A549 (cell line): ENCODE data around the gene CEP85L. TPM values are rescaled to one million over a fixed set of nuclear protein-coding genes. Genes with fewer than 3 reads are reported as not detected.

Source experiments
- ATAC-seq, 2 experiments: fragments of 200-7000 bp in 1 of 2; fragments of >200 bp in 1 of 2; cut with Nextera tagmentation in 1 of 2; cut with Tn5 transposase in 1 of 2; 3 replicates each; pipeline versions ENCODE4 v1.8.0 to v1.9.1; 2018 to 2020; ENCODE audit warnings: mild to moderate bottlenecking in 1 of 2, moderate library complexity in 1 of 2
- CTCF ChIA-PET: fragments of 300-600 bp; sonication (Branson Sonifier 250); formaldehyde crosslinking; extraction: SDS; loops from one replicate; lab custom pipeline; 2021; ENCODE audit warnings: antibody characterized with exemption, inconsistent platforms; lab: Yijun Ruan, JAX
- POLR2A ChIA-PET: fragments of 350-600 bp; formaldehyde crosslinking; extraction: SDS; loops from one replicate; lab custom pipeline; 2021; ENCODE audit warnings: antibody characterized with exemption, inconsistent platforms; lab: Yijun Ruan, JAX
- DNase-seq, 2 experiments: peaks; one replicate each; pipeline versions ENCODE4 v3.0.0 to v3.0.0-alpha.2; 2011 to 2016; ENCODE audit warnings: low read depth in 1 of 2, low spot score in 1 of 2
- FAIRE-seq: peaks from 2 replicates; lab custom pipeline; 2011; peaks lifted over from hg19 to GRCh38; lab: Jason Lieb, UNC
- H3K27ac ChIP-seq, 2 experiments: fragments of >200 bp; sonication (Bioruptor Twin); formaldehyde crosslinking; 3 replicates each; pipeline ENCODE4 v1.5.1; 2016 to 2017
- H3K4me1 ChIP-seq: fragments of >200 bp; sonication (Bioruptor Twin); formaldehyde crosslinking; 3 replicates; pipeline ENCODE4 v1.6.1; 2016
- H3K4me2 ChIP-seq: fragments of >200 bp; sonication (Bioruptor Twin); formaldehyde crosslinking; 3 replicates; pipeline ENCODE4 v1.6.1; 2016
- H3K4me3 ChIP-seq: fragments of >200 bp; sonication (Bioruptor Twin); formaldehyde crosslinking; 3 replicates; pipeline ENCODE4 v1.5.1; 2016
- H3K9me3 ChIP-seq: fragments of >200 bp; sonication (Bioruptor Twin); formaldehyde crosslinking; 3 replicates; pipeline ENCODE4 v1.6.1; 2016
- ATOH8 ChIP-seq: fragments of 250-450 bp; sonication (Bioruptor Pico); IDR thresholded peaks from 2 replicates; pipeline ENCODE4 v1.5.0; 2020; ENCODE audit warnings: low read depth, mild to moderate bottlenecking, moderate library complexity
- CEBPB ChIP-seq, 2 experiments: fragments of >200 bp in 1 of 2; sonication (Bioruptor Twin) in 1 of 2; formaldehyde crosslinking in 1 of 2; IDR thresholded peaks; 2 replicates each; pipeline ENCODE4 v1.6.1; 2012 to 2016
- CHD2 ChIP-seq: fragments of 150-350 bp; IDR thresholded peaks from 2 replicates; pipeline ENCODE4 v1.6.1; 2014; ENCODE audit warnings: low read length; ENCODE audit not compliant: partially characterized antibody
- CHD4 ChIP-seq: fragments of 200-600 bp; sonication (generic); IDR thresholded peaks from 2 replicates; pipeline ENCODE4 v1.6.1; 2016; ENCODE audit warnings: antibody characterized with exemption, mild to moderate bottlenecking, borderline replicate concordance
- ELK1 ChIP-seq: fragments of 150-350 bp; IDR thresholded peaks from 2 replicates; pipeline ENCODE4 v1.6.1; 2014; ENCODE audit warnings: low read depth, mild to moderate bottlenecking, low read length
- EP300 ChIP-seq, 2 experiments: fragments of >200 bp; sonication (Bioruptor Twin); formaldehyde crosslinking; IDR thresholded peaks; 2 replicates in 1 of 2; 3 replicates in 1 of 2; pipeline ENCODE4 v1.6.1; 2016 to 2017
- ESRRA ChIP-seq: fragments of 150-350 bp; IDR thresholded peaks from 2 replicates; pipeline ENCODE4 v1.6.1; 2014; ENCODE audit warnings: mild to moderate bottlenecking, low read length, borderline replicate concordance
- GATA3 ChIP-seq: IDR thresholded peaks from 2 replicates; pipeline ENCODE4 v1.6.1; 2012; ENCODE audit warnings: borderline replicate concordance
- HMGXB4 ChIP-seq: fragments of 250-450 bp; sonication (Bioruptor Pico); IDR thresholded peaks from 2 replicates; pipeline ENCODE4 v1.5.0; 2021; ENCODE audit warnings: mild to moderate bottlenecking, moderate library complexity, borderline replicate concordance
- HOXB13 ChIP-seq: fragments of 250-450 bp; sonication (Bioruptor Pico); IDR thresholded peaks from 2 replicates; pipeline ENCODE4 v1.5.0; 2020; ENCODE audit warnings: low read depth, mild to moderate bottlenecking, moderate library complexity
- KDM5A ChIP-seq: fragments of 200-600 bp; sonication (generic); IDR thresholded peaks from 2 replicates; pipeline ENCODE4 v1.6.1; 2016; ENCODE audit warnings: antibody characterized with exemption, mild to moderate bottlenecking
- PHF8 ChIP-seq: fragments of 200-600 bp; sonication (generic); IDR thresholded peaks from 2 replicates; pipeline ENCODE4 v1.6.1; 2016; ENCODE audit warnings: low read depth, mild to moderate bottlenecking, antibody characterized with exemption, moderate library complexity, borderline replicate concordance
- POLR2AphosphoS2 ChIP-seq: conservative IDR thresholded peaks from 2 replicates; pipeline ENCODE4 v1.6.1; 2012; ENCODE audit warnings: low read length, improper control_type of control experiment, inconsistent platforms
- RARB ChIP-seq: fragments of 250-450 bp; sonication (Bioruptor Pico); IDR thresholded peaks from 2 replicates; pipeline ENCODE4 v1.8.0; 2021; ENCODE audit warnings: mild to moderate bottlenecking, moderate library complexity
- RNF2 ChIP-seq: fragments of 200-600 bp; sonication (generic); IDR thresholded peaks from 2 replicates; pipeline ENCODE4 v1.6.1; 2016; ENCODE audit warnings: low read depth, mild to moderate bottlenecking, antibody characterized with exemption, moderate library complexity, borderline replicate concordance
- SMC3 ChIP-seq: fragments of >200 bp; sonication (Bioruptor Twin); formaldehyde crosslinking; IDR thresholded peaks from 3 replicates; pipeline ENCODE4 v1.6.1; 2018; ENCODE audit warnings: inconsistent platforms
- TFCP2L1 ChIP-seq: fragments of 250-450 bp; sonication (Bioruptor Pico); IDR thresholded peaks from 2 replicates; pipeline ENCODE4 v1.5.0; 2021; ENCODE audit warnings: mild to moderate bottlenecking
- ZNF302 ChIP-seq: fragments of 250-450 bp; sonication (Bioruptor Pico); IDR thresholded peaks from 2 replicates; pipeline ENCODE4 v1.9.0; 2021; ENCODE audit warnings: inconsistent platforms, mild to moderate bottlenecking, moderate library complexity
- WGBS: methylation state at CpG from one replicate; pipeline ENCODE4 v1.1.6; 2017; ENCODE audit errors: missing lambda C conversion rate; 5-methylcytosine and 5-hydroxymethylcytosine counted together
- polyA plus RNA-seq, 4 experiments: library from polyadenylated mRNA; depleted of rRNA in 3 of 4; stranded (reverse); fragments of >200 nt; fragmentation: RNase III in 1 of 4; extraction: RNeasy Plus Mini Kit Qiagen cat#74134 plus additional on column Dnase treatment in 1 of 4; gene quantifications; 2 replicates in 3 of 4; 3 replicates in 1 of 4; pipeline ENCODE4 v1.2.3, GENCODE V29; 2011 to 2017
- TF ChIP-seq, protein P1 (sequence below): IDR thresholded peaks from 2 replicates; pipeline ENCODE4 v1.6.1; 2012; ENCODE audit warnings: low read depth, borderline replicate concordance
- TF ChIP-seq, protein P2 (sequence below): fragments of >200 bp; sonication (Bioruptor Twin); formaldehyde crosslinking; IDR thresholded peaks from 3 replicates; pipeline ENCODE4 v1.6.1; 2016
- TF ChIP-seq, protein P3 (sequence below): IDR thresholded peaks from 2 replicates; pipeline ENCODE4 v1.6.1; 2012

CEP85L gene
- polyA plus RNA-seq, 2 of the 4 experiments (the other 2 are of a cell fraction): 1.3 to 3.4 TPM

GRCh38 chr6:118641042-118641441, 10.3 kb downstream of the CEP85L start:
- no peak overlapping the region for H3K27ac ChIP-seq
- ChIA-PET POLR2A (no interaction called here), CTCF (interaction anchor here (1.0 kb wide), 1 partner anchor 10 kb away, joined by 4 read pairs; no protein-coding TSS in a partner anchor)
- FAIRE-seq (no peak), ATAC-seq (no peak), DNase-seq (no peak)
- no peak overlapping the region for H3K4me2 ChIP-seq
- H3K9me3 ChIP-seq: no peaks in the 10 kb centered on the region
- no peaks in the 10 kb centered on the region for H3K4me1 ChIP-seq
- no peak overlapping the region for H3K4me3 ChIP-seq
- 72% methylated on average over 1 of the region's 1 CpG for WGBS
- TF ChIP-seq ELK1 (no peak), CEBPB (IDR thresholded peaks at IDR 0.05) (no peak), HMGXB4 (CRISPR knock-in tag) (no peak), CHD4 (no peak), ESRRA (no peak), EP300 (IDR thresholded peaks at IDR 0.05) (no peak), RNF2 (no peak), CHD2 (no peak), TFCP2L1 (CRISPR knock-in tag) (no peak), PHF8 (no peak), POLR2AphosphoS2 (no peak), GATA3 (no peak), SMC3 (no peak)
- TF ChIP-seq, protein P1, sequence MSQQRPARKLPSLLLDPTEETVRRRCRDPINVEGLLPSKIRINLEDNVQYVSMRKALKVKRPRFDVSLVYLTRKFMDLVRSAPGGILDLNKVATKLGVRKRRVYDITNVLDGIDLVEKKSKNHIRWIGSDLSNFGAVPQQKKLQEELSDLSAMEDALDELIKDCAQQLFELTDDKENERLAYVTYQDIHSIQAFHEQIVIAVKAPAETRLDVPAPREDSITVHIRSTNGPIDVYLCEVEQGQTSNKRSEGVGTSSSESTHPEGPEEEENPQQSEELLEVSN: no peak
- TF ChIP-seq, protein P2, sequence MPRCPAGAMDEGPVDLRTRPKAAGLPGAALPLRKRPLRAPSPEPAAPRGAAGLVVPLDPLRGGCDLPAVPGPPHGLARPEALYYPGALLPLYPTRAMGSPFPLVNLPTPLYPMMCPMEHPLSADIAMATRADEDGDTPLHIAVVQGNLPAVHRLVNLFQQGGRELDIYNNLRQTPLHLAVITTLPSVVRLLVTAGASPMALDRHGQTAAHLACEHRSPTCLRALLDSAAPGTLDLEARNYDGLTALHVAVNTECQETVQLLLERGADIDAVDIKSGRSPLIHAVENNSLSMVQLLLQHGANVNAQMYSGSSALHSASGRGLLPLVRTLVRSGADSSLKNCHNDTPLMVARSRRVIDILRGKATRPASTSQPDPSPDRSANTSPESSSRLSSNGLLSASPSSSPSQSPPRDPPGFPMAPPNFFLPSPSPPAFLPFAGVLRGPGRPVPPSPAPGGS: no peak
- TF ChIP-seq, protein P3, sequence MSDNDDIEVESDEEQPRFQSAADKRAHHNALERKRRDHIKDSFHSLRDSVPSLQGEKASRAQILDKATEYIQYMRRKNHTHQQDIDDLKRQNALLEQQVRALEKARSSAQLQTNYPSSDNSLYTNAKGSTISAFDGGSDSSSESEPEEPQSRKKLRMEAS: no peak

DNA sequence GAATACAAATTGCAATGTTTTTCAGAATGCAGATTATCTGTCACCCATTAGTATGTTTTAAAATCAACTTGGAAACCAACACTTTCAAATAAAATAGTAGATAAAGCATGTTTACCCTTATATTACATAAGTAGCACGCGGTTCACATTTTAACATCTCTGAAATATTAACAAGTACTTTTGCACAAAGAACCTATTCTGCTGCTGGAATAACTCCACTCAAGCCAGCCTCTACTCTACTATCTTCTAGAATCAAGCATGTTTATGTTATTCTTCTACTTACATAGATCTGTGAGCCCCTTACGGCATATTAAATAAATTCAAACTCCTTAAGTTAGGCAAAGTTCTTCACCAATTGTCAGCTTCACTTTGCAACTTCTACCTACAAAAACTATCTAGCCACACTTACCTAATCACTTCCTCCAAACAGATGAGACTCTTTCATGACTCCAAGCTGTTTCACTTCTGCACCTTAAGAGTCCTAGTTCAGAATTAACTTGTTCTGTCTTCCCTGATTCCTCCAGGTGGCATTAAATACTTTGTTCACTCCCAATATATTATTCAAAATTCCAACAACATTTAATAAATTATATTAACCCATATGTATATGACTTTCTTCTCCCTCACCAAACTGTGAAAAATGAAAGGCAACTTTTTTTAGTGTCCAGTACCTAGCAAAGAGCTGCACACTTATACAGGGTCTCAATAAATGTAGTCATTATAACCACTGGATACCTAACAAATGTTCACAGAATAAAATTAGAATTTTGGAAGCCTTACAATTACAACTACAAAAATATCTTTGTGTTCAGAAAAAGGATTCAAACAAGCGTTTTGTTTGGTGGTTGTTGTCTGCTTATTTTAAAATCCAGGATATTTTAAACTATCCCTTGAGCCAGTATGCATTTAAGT, 12.1 kb downstream of the CEP85L start:
- Histone ChIP-seq H3K27ac (no peak overlapping the region), H3K9me3 (no peaks in the 10 kb centered on the region), H3K4me3 (no peak overlapping the region), H3K4me2 (no peak overlapping the region), H3K4me1 (no peaks in the 10 kb centered on the region)
- 79% methylated on average over 4 of the region's 4 CpGs for WGBS
- ChIA-PET POLR2A (interaction anchor here (1.6 kb wide), 1 partner anchor 12 kb away, joined by 4 read pairs; the partner anchor contains the start of gene CEP85L), CTCF (interaction anchor here (1.0 kb wide), 1 partner anchor 355 kb away, joined by 3 read pairs; no protein-coding TSS in a partner anchor)
- ATAC-seq: no peak
- DNase-seq: no peak
- FAIRE-seq: no peak
- TF ChIP-seq HOXB13 (CRISPR knock-in tag) (no peak), ATOH8 (CRISPR knock-in tag) (no peak), ZNF302 (CRISPR knock-in tag) (no peak), KDM5A (no peak), RARB (CRISPR knock-in tag) (no peak), TFCP2L1 (CRISPR knock-in tag) (no peak)
